ENCODE data around the gene INHBC. TPM values are rescaled to one million over a fixed set of nuclear protein-coding genes. Genes with fewer than 3 reads are reported as not detected.

The INHBC gene
- total RNA-seq, 2 donors from 2014 or later = not detected

DNA sequence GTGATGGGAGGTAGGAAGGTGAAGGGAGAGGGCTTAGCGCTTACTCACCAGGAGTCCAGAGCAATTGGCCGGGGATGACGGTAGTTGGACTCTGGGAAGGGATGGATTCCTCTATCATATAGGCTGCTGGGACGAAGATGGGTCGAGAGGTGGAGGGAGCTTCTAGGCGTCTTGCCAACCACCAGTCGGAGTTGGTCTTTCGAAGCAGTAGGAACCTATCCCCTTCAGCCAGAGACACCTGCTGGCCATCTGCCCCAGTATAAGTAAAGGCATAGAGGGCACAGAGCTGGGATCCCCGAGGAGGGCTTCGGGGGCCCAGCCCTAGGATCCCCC lies 44.4 kb downstream of the INHBC start:
- TF ChIP-seq, protein P1, sequence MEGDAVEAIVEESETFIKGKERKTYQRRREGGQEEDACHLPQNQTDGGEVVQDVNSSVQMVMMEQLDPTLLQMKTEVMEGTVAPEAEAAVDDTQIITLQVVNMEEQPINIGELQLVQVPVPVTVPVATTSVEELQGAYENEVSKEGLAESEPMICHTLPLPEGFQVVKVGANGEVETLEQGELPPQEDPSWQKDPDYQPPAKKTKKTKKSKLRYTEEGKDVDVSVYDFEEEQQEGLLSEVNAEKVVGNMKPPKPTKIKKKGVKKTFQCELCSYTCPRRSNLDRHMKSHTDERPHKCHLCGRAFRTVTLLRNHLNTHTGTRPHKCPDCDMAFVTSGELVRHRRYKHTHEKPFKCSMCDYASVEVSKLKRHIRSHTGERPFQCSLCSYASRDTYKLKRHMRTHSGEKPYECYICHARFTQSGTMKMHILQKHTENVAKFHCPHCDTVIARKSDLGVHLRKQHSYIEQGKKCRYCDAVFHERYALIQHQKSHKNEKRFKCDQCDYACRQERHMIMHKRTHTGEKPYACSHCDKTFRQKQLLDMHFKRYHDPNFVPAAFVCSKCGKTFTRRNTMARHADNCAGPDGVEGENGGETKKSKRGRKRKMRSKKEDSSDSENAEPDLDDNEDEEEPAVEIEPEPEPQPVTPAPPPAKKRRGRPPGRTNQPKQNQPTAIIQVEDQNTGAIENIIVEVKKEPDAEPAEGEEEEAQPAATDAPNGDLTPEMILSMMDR (conservative IDR thresholded peaks at IDR 0.05) = no peak
- H3K4me3 Mint-ChIP-seq = no peak overlapping the region
- H3K27me3 Mint-ChIP-seq (ENCODE audit: insufficient read depth) = peaks cover 50% of the 10 kb centered on the region
- Histone ChIP-seq H3K36me3 (ENCODE audit: control insufficient read depth, insufficient read depth, low read length) (no peaks in the 10 kb centered on the region), H3K27ac (ENCODE audit: low read depth, low read length) (no peak overlapping the region), H3K4me3 (ENCODE audit: low read length) (no peak overlapping the region), H3K9ac (ENCODE audit: extremely low read depth, low read length, poor library complexity, severe bottlenecking) (no peak overlapping the region), H3K9me3 (ENCODE audit: control insufficient read depth, low read length) (no peaks in the 10 kb centered on the region), H3K27me3 (ENCODE audit: control insufficient read depth, insufficient read depth, low read length, poor library complexity, severe bottlenecking) (peaks cover 35% of the 10 kb centered on the region), H3K4me1 (ENCODE audit: control insufficient read depth, insufficient read depth, low read length) (no peaks in the 10 kb centered on the region)
- peaks cover 33% of the 10 kb centered on the region for H3K4me1 Mint-ChIP-seq
- no peaks in the 10 kb centered on the region for H3K9me3 Mint-ChIP-seq
- DNase-seq = no peak
- no peaks in the 10 kb centered on the region for H3K36me3 Mint-ChIP-seq (ENCODE audit: low read depth)
- WGBS, 2 experiments (ENCODE audit: insufficient coverage in 1 of 2, insufficient read length in 1 of 2) = 89 to 93% methylated on average over 7 to 10 of the region's 10 CpGs
- no peak overlapping the region for H3K27ac Mint-ChIP-seq

DNA sequence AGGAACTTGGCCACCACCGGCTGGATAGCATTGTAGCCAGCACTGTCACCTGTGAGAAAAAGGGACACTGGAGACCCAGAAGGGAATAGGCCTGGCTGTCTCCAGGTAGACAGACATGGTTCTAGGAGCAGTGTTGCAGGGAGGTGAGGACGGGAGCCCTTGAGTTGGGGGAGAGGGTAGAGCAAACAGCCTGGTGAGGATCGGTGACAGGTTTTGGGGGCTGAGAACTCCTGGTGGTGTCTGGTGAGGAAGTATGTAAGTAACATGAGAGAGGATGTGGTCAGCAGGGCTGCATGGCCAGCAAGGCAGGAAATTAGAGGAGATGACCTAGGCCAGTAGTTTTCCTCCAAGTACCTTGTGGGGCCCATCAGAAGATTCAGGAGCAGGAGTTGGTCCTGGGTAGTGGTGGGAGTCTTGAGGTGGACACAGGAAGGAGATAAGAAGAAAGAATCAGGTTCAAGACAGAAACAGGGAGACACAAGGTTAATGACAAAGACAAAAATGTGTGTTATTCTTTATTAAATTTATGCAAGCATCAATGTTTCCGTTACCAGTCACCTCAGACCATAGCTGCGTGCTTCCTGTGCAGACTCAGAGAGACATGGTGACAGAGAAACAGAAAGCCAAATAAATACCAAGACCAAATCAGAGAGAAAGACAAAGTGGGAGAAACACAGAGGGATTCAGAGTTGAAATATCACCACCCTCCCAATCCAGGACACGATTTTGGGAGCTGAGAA lies 45.0 kb downstream of the INHBC start, which contains the start of gene ARHGAP9:
ARHGAP9 (minus strand) TSS at position 491 of the 740 bp plus-strand sequence; CDS start at position 31, 460 bp downstream.
- Histone ChIP-seq H3K4me1 (ENCODE audit: control insufficient read depth, insufficient read depth, low read length) (no peaks in the 10 kb centered on the region), H3K36me3 (ENCODE audit: control insufficient read depth, insufficient read depth, low read length) (no peaks in the 10 kb centered on the region), H3K27ac (ENCODE audit: low read depth, low read length) (no peak within 1 kb of the TSS), H3K9ac (ENCODE audit: extremely low read depth, low read length, poor library complexity, severe bottlenecking) (no peak within 1 kb of the TSS), H3K9me3 (ENCODE audit: control insufficient read depth, low read length) (no peaks in the 10 kb centered on the region), H3K4me3 (ENCODE audit: low read length) (no peak within 1 kb of the TSS), H3K27me3 (ENCODE audit: control insufficient read depth, insufficient read depth, low read length, poor library complexity, severe bottlenecking) (peaks cover 29% of the 10 kb centered on the region)
- Mint-ChIP-seq H3K27me3 (ENCODE audit: insufficient read depth) (peaks cover 44% of the 10 kb centered on the region), H3K9me3 (no peaks in the 10 kb centered on the region), H3K4me3 (no peak within 1 kb of the TSS), H3K4me1 (peaks cover 33% of the 10 kb centered on the region), H3K36me3 (ENCODE audit: low read depth) (no peaks in the 10 kb centered on the region), H3K27ac (no peak within 1 kb of the TSS)
- WGBS, 2 experiments (ENCODE audit: insufficient coverage in 1 of 2, insufficient read length in 1 of 2) = 93 to 96% methylated on average over 4 to 6 of the region's 6 CpGs
- TF ChIP-seq, protein P1 (conservative IDR thresholded peaks at IDR 0.05) = no peak
- DNase-seq = no peak

DNA sequence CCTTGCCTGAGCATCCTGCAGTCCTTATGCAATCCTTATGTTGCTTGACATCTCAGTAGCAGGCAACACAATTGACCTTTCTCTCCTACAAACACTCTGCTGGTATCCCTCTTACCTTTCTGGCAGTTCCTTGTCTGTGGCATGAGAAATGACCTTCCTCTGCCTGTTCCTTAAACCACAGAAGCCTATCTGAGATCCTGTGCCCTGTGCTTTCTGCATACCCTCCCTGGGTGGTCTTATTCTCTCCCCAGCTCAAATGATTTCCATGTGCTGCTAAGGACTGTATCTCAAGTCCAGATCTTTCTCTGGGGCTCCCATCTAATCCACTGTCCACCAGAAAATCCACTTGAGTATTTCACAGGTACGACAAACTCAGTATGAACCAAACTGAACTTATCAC lies 47.1 kb downstream of the INHBC start:
- no peaks in the 10 kb centered on the region for H3K4me1 ChIP-seq (ENCODE audit: control insufficient read depth, insufficient read depth, low read length)
- H3K9ac ChIP-seq (ENCODE audit: extremely low read depth, low read length, poor library complexity, severe bottlenecking) = no peak overlapping the region
- H3K9me3 Mint-ChIP-seq = no peaks in the 10 kb centered on the region
- H3K4me3 ChIP-seq (ENCODE audit: low read length) = no peak overlapping the region
- H3K27me3 Mint-ChIP-seq (ENCODE audit: insufficient read depth) = peaks cover 23% of the 10 kb centered on the region
- peaks cover 8% of the 10 kb centered on the region for H3K27me3 ChIP-seq (ENCODE audit: control insufficient read depth, insufficient read depth, low read length, poor library complexity, severe bottlenecking)
- no peak for DNase-seq
- H3K4me1 Mint-ChIP-seq = peaks cover 29% of the 10 kb centered on the region
- H3K27ac ChIP-seq (ENCODE audit: low read depth, low read length) = no peak overlapping the region
- no peak overlapping the region for H3K4me3 Mint-ChIP-seq
- 89% methylated on average over 1 of the region's 1 CpG; no CpG with 5 or more reads in 1 of the 2 experiments for WGBS, 2 experiments (ENCODE audit: insufficient coverage in 1 of 2, insufficient read length in 1 of 2)
- no peaks in the 10 kb centered on the region for H3K36me3 ChIP-seq (ENCODE audit: control insufficient read depth, insufficient read depth, low read length)
- no peaks in the 10 kb centered on the region for H3K9me3 ChIP-seq (ENCODE audit: control insufficient read depth, low read length)
- TF ChIP-seq, protein P1 (conservative IDR thresholded peaks at IDR 0.05) = no peak
- H3K36me3 Mint-ChIP-seq (ENCODE audit: low read depth) = no peaks in the 10 kb centered on the region
- no peak overlapping the region for H3K27ac Mint-ChIP-seq
